Measurements from ENCODE around the gene PLA2G15.

The PLA2G15 gene

DNA sequence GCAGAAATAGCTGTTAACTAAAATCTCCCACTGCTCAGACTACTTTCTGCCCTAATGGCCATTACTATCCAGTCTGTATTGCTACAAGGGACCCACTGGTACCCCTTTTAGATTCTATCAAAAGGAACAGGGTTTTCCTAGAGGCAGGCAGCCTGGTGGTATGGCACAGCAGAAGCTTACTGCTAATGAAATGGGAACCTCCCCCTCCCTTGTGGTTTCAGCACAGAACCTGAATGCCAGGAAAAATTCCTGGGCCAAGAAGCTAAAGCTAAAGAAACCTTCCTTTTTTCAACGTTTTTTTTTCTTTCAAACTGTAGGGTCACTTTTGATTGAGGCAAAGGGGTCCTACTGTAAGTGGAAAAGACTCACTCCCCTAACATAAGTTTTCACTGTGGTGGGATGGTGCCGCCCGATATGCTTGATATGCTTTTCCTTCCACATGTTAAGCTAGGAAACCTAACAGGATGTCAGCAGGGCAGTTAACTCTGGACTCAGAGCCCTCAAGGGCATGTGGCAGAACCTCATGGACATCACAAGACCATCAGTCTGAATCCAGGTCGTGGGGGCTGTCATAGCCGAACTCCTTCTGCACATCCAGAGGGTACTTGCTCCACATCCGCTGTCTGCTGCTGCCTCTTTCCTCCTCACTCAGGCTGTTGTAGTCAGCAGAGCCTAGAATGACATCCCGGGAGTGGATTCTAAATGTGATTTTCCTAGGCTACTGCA is 55.7 kb downstream of the PLA2G15 start:
- POLR2A ChIA-PET = interaction anchor here (1.1 to 3.4 kb wide), 3 partner anchors 10 to 37 kb away, joined by 3 to 20 read pairs (median 8); partner anchors contain the start of genes PRMT7, SLC7A6 and SLC7A6OS
- no peak for DNase-seq (ENCODE audit: low read depth, low spot score)
- CTCF ChIA-PET = interaction anchor here (1.1 to 4.0 kb wide), 5 partner anchors 9 to 38 kb away, joined by 3 to 46 read pairs (median 6); partner anchors contain the start of gene SLC7A6
- no peak for TF ChIP-seq CTCF (IDR thresholded peaks at IDR 0.05; ENCODE audit: insufficient read depth, low read length, missing control alignments)
- no peak overlapping the region for H3K4me3 ChIP-seq (ENCODE audit: low read depth, low read length)

DNA sequence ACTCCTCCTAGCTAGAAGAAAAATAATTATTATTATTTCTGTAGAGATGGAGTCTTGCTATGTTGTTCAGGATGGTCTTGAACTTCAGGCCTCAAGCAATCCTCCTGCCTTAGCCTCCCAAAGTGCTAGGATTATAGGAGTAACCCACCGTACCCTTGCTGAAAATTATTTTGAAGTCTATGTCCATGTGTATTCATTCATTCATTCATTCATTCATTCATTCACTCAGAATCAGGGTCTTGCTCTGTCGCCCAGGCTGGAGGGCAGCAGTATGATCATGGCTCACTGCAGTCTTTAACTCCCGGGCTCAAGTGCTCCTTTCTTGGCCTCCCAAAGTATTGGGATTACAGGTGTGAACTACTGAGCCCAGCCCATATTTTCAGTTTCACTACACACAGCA is 61.5 kb downstream of the PLA2G15 start:
- no peak overlapping the region for H3K4me3 ChIP-seq (ENCODE audit: low read depth, low read length)
- ChIA-PET CTCF (interaction anchor here (1.2 to 3.7 kb wide), 2 partner anchors 43 to 45 kb away, joined by 5 to 15 read pairs; partner anchors contain the start of gene SLC7A6), POLR2A (no interaction called here)
- no peak for TF ChIP-seq CTCF (IDR thresholded peaks at IDR 0.05; ENCODE audit: insufficient read depth, low read length, missing control alignments)
- DNase-seq (ENCODE audit: low read depth, low spot score) = no peak

GRCh38 chr16:68309799-68310198 is 64.6 kb downstream of the PLA2G15 start:
- no peak for TF ChIP-seq CTCF (IDR thresholded peaks at IDR 0.05; ENCODE audit: insufficient read depth, low read length, missing control alignments)
- no peak for DNase-seq (ENCODE audit: low read depth, low spot score)
- ChIA-PET POLR2A (no interaction called here), CTCF (interaction anchor here (2.8 kb wide), 1 partner anchor 46 kb away, joined by 13 read pairs; the partner anchor contains the start of gene SLC7A6)
- peak overlapping the region; percentile 96 for H3K4me3 ChIP-seq (ENCODE audit: low read depth, low read length)

- POLR2A ChIA-PET = interaction anchor here (0.7 to 1.8 kb wide), 12 partner anchors 10 to 73 kb away, joined by 3 to 19 read pairs (median 6); partner anchors contain the start of genes PLA2G15 and SLC7A6
- CTCF ChIA-PET = interaction anchor here (1.2 to 2.4 kb wide), 5 partner anchors 10 to 48 kb away, joined by 3 to 34 read pairs (median 4); partner anchors contain the start of gene SLC7A6
- peak overlapping the region; percentile 96 for H3K4me3 ChIP-seq (ENCODE audit: low read depth, low read length)
- no peak for TF ChIP-seq CTCF (IDR thresholded peaks at IDR 0.05; ENCODE audit: insufficient read depth, low read length, missing control alignments)
- DNase-seq (ENCODE audit: low read depth, low spot score) = no peak
Observed at GRCh38 chr16:68310437-68310773, 65.2 kb downstream of the PLA2G15 start.
